A549 (cell line): ENCODE results near the gene SLC49A3.

ENCODE experiments used
- BCL3 ChIP-seq: fragments of >200 bp; sonication (Bioruptor Twin); formaldehyde crosslinking; IDR thresholded peaks from 3 replicates; pipeline ENCODE4 v1.6.1; 2016
- BHLHE40 ChIP-seq: IDR thresholded peaks from 2 replicates; pipeline ENCODE4 v1.6.1; 2012; ENCODE audit warnings: low read depth, low read length, inconsistent platforms
- CHD2 ChIP-seq: fragments of 150-350 bp; IDR thresholded peaks from 2 replicates; pipeline ENCODE4 v1.6.1; 2014; ENCODE audit warnings: low read length; ENCODE audit not compliant: partially characterized antibody
- CTCF ChIP-seq: fragments of >200 bp; sonication (Bioruptor Twin); formaldehyde crosslinking; IDR thresholded peaks from 3 replicates; pipeline ENCODE4 v1.5.1; 2016
- EHF ChIP-seq: fragments of 250-450 bp; sonication (Bioruptor Pico); IDR thresholded peaks from 2 replicates; pipeline ENCODE4 v1.5.0; 2020; ENCODE audit warnings: mild to moderate bottlenecking
- EP300 ChIP-seq, 2 experiments: fragments of >200 bp; sonication (Bioruptor Twin); formaldehyde crosslinking; IDR thresholded peaks; 2 replicates in 1 of 2; 3 replicates in 1 of 2; pipeline ENCODE4 v1.6.1; 2016 to 2017
- HOXA7 ChIP-seq: fragments of 250-450 bp; sonication (Bioruptor Pico); IDR thresholded peaks from 2 replicates; pipeline ENCODE4 v1.5.0; 2020; ENCODE audit warnings: mild to moderate bottlenecking, moderate library complexity
- POLR2A ChIP-seq: IDR thresholded peaks from 2 replicates; pipeline ENCODE4 v1.6.1; 2012; ENCODE audit warnings: mild to moderate bottlenecking, low read length
- POLR2AphosphoS2 ChIP-seq: conservative IDR thresholded peaks from 2 replicates; pipeline ENCODE4 v1.6.1; 2012; ENCODE audit warnings: low read length, improper control_type of control experiment, inconsistent platforms
- RAD21 ChIP-seq, 2 experiments: fragments of >200 bp in 1 of 2; sonication (Bioruptor Twin) in 1 of 2; formaldehyde crosslinking in 1 of 2; IDR thresholded peaks in 1 of 2; conservative IDR thresholded peaks in 1 of 2; 2 replicates in 1 of 2; 3 replicates in 1 of 2; pipeline ENCODE4 v1.6.1; 2012 to 2018; ENCODE audit warnings: inconsistent platforms in 1 of 2
- REST ChIP-seq: fragments of 200-600 bp; sonication (generic); IDR thresholded peaks from 2 replicates; pipeline ENCODE4 v1.6.1; 2016; ENCODE audit warnings: antibody characterized with exemption, mild to moderate bottlenecking, moderate library complexity
- TP53 ChIP-seq: fragments of 250-450 bp; sonication (Bioruptor Pico); IDR thresholded peaks from 2 replicates; pipeline ENCODE4 v1.5.0; 2021; ENCODE audit warnings: mild to moderate bottlenecking, moderate library complexity
- ZFP36 ChIP-seq: fragments of 450-650 bp; IDR thresholded peaks from 2 replicates; pipeline ENCODE4 v1.6.1; 2014; ENCODE audit warnings: borderline replicate concordance; ENCODE audit not compliant: partially characterized antibody

GRCh38 chr4:687971-688853, 739 bp downstream of the SLC49A3 start:
- TF ChIP-seq CTCF (no peak), EHF (CRISPR knock-in tag) (no peak), TP53 (CRISPR knock-in tag) (no peak), POLR2AphosphoS2 (no peak), POLR2A (no peak), RAD21 (conservative IDR thresholded peaks at IDR 0.05 in 1 of 2, IDR thresholded peaks at IDR 0.05 in 1 of 2) (no peak), BCL3 (no peak), EP300 (IDR thresholded peaks at IDR 0.05) (no peak), HOXA7 (CRISPR knock-in tag) (no peak), CHD2 (no peak), BHLHE40 (no peak), ZFP36 (no peak), REST (no peak)
